ENCODE data around the gene NHLRC2.

Gene NHLRC2

DNA sequence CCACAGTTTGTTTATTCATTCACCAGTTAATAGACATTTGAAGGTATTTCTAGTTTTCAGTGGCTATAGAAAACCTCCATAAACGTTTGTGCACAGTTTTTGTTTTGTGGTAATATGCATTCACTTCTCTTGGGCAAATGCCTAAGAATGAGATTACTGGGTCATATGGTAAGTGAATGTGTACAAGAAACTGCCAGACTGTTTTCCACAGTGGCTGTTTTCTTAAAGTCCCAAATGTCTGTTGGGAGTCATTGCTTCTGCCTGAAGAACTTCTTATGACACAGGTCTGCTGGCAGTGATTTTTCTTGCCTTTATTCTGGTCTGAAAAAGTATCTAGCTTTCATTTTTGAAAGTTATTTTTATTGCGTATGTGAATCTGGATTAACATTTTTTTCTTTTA, 35.5 kb downstream of the NHLRC2 start:
- H2BK5ac ChIP-seq (ENCODE audit: low read depth, low read length, poor library complexity): no peak overlapping the region
- no peaks in the 10 kb centered on the region for H3K4me1 ChIP-seq (ENCODE audit: control insufficient read depth in 1 of 2, insufficient read depth in 2 of 2, low read length in 2 of 2)
- no peak overlapping the region for H3K4ac ChIP-seq (ENCODE audit: low read depth, low read length)
- H3K27ac ChIP-seq (ENCODE audit: low read depth, low read length): no peak overlapping the region
- H3K14ac ChIP-seq (ENCODE audit: low read length): no peak overlapping the region
- H3K9ac ChIP-seq (ENCODE audit: low read length): no peak overlapping the region
- H4K12ac ChIP-seq (ENCODE audit: low read depth, low read length): no peak overlapping the region
- H3K79me1 ChIP-seq (ENCODE audit: low read length): no peaks in the 10 kb centered on the region
- H2AK5ac ChIP-seq (ENCODE audit: low read length): no peak overlapping the region
- H4K8ac ChIP-seq (ENCODE audit: low read depth, low read length): no peak overlapping the region
- no peaks in the 10 kb centered on the region for H3K9me3 ChIP-seq (ENCODE audit: insufficient read depth, low read depth, low read length)
- no peak for DNase-seq
- no peak overlapping the region for H3K23ac ChIP-seq (ENCODE audit: low read length)
- H3K4me2 ChIP-seq (ENCODE audit: low read length): no peak overlapping the region
- peaks cover 0 to 4% of the 10 kb centered on the region in 2 experiments for H3K36me3 ChIP-seq (ENCODE audit: control insufficient read depth in 1 of 2, insufficient read depth in 2 of 2, low read length in 2 of 2)
- no CpG with 5 or more reads among the region's 2 CpGs for WGBS (ENCODE audit: extremely low coverage, insufficient coverage, insufficient read length)
- no peaks in the 10 kb centered on the region for H3K27me3 ChIP-seq (ENCODE audit: insufficient read depth, low read length)
- H4K91ac ChIP-seq (ENCODE audit: low read depth, low read length): no peak overlapping the region
- no peak overlapping the region for H2AFZ ChIP-seq (ENCODE audit: insufficient read depth, low read length, poor library complexity)
- H2BK120ac ChIP-seq (ENCODE audit: insufficient read depth, low read length, poor library complexity): no peak overlapping the region
- no peak overlapping the region for H3K18ac ChIP-seq (ENCODE audit: low read length)
- no peaks in the 10 kb centered on the region for H3K79me2 ChIP-seq (ENCODE audit: control insufficient read depth, insufficient read depth, low read length, poor library complexity)
- H2BK12ac ChIP-seq (ENCODE audit: low read length): no peak overlapping the region
- H3K4me3 ChIP-seq (ENCODE audit: low read depth, low read length): no peak overlapping the region

DNA sequence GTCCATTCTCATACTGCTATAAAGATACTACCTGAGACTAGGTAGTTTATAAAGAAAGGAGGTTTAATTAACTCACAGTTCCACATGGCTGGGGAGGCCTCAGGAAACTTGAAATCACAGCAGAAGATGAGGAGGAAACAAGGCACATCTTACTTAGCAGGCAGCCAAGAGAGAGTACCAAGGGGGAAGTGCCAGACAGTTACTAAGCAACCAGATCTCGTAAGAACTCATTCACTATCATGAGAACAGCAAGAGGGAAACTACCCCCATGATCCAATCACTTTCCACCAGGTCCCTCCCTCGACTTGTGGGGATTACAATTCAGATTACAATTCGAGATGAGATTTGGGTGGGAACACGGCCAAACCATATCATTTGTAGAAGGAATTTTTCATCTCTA, 36.3 kb downstream of the NHLRC2 start:
- H3K4ac ChIP-seq (ENCODE audit: low read depth, low read length): no peak overlapping the region
- H3K4me3 ChIP-seq (ENCODE audit: low read depth, low read length): no peak overlapping the region
- H3K23ac ChIP-seq (ENCODE audit: low read length): no peak overlapping the region
- H2BK120ac ChIP-seq (ENCODE audit: insufficient read depth, low read length, poor library complexity): no peak overlapping the region
- H3K9ac ChIP-seq (ENCODE audit: low read length): no peak overlapping the region
- no peak overlapping the region for H2AK5ac ChIP-seq (ENCODE audit: low read length)
- no peak overlapping the region for H3K27ac ChIP-seq (ENCODE audit: low read depth, low read length)
- no peak overlapping the region for H4K12ac ChIP-seq (ENCODE audit: low read depth, low read length)
- peaks cover 0 to 4% of the 10 kb centered on the region in 2 experiments for H3K36me3 ChIP-seq (ENCODE audit: control insufficient read depth in 1 of 2, insufficient read depth in 2 of 2, low read length in 2 of 2)
- no peaks in the 10 kb centered on the region for H3K79me1 ChIP-seq (ENCODE audit: low read length)
- H4K91ac ChIP-seq (ENCODE audit: low read depth, low read length): no peak overlapping the region
- H2BK5ac ChIP-seq (ENCODE audit: low read depth, low read length, poor library complexity): no peak overlapping the region
- H3K14ac ChIP-seq (ENCODE audit: low read length): no peak overlapping the region
- no CpG with 5 or more reads among the region's 4 CpGs for WGBS (ENCODE audit: extremely low coverage, insufficient coverage, insufficient read length)
- no peaks in the 10 kb centered on the region for H3K79me2 ChIP-seq (ENCODE audit: control insufficient read depth, insufficient read depth, low read length, poor library complexity)
- no peak overlapping the region for H3K18ac ChIP-seq (ENCODE audit: low read length)
- H3K4me1 ChIP-seq (ENCODE audit: control insufficient read depth in 1 of 2, insufficient read depth in 2 of 2, low read length in 2 of 2): no peaks in the 10 kb centered on the region
- H2BK12ac ChIP-seq (ENCODE audit: low read length): no peak overlapping the region
- no peaks in the 10 kb centered on the region for H3K27me3 ChIP-seq (ENCODE audit: insufficient read depth, low read length)
- no peaks in the 10 kb centered on the region for H3K9me3 ChIP-seq (ENCODE audit: insufficient read depth, low read depth, low read length)
- no peak overlapping the region for H2AFZ ChIP-seq (ENCODE audit: insufficient read depth, low read length, poor library complexity)
- H3K4me2 ChIP-seq (ENCODE audit: low read length): no peak overlapping the region
- no peak overlapping the region for H4K8ac ChIP-seq (ENCODE audit: low read depth, low read length)
- no peak for DNase-seq

DNA sequence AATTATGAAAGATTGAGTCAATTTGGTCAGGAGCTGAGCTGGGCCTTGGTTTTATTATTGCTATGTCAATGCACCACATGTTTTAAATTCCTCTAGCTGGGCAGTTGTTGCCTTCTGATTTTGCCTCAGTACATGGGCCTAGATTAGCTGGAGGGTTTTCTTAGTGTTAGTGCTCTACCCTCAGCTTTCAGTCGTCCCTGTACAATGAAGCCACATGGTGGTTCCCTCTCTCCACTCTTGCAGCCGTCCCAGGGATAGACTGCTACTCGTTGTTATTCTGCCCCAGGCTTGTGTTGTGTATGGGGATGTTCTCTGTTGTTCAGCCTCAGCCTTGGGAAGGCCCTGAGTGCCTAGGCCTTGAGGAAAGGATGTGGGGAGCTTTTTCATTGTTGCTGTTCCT, 37.0 kb downstream of the NHLRC2 start:
- Histone ChIP-seq H2BK120ac (ENCODE audit: insufficient read depth, low read length, poor library complexity) (no peak overlapping the region), H4K91ac (ENCODE audit: low read depth, low read length) (no peak overlapping the region), H3K9me3 (ENCODE audit: insufficient read depth, low read depth, low read length) (no peaks in the 10 kb centered on the region), H3K4me1 (ENCODE audit: control insufficient read depth in 1 of 2, insufficient read depth in 2 of 2, low read length in 2 of 2) (no peaks in the 10 kb centered on the region), H3K14ac (ENCODE audit: low read length) (no peak overlapping the region), H3K27me3 (ENCODE audit: insufficient read depth, low read length) (no peaks in the 10 kb centered on the region), H2AK5ac (ENCODE audit: low read length) (no peak overlapping the region), H3K27ac (ENCODE audit: low read depth, low read length) (no peak overlapping the region), H3K4me3 (ENCODE audit: low read depth, low read length) (no peak overlapping the region), H3K79me2 (ENCODE audit: control insufficient read depth, insufficient read depth, low read length, poor library complexity) (no peaks in the 10 kb centered on the region), H2BK5ac (ENCODE audit: low read depth, low read length, poor library complexity) (no peak overlapping the region), H3K9ac (ENCODE audit: low read length) (no peak overlapping the region), H4K8ac (ENCODE audit: low read depth, low read length) (no peak overlapping the region), H3K79me1 (ENCODE audit: low read length) (no peaks in the 10 kb centered on the region), H2BK12ac (ENCODE audit: low read length) (no peak overlapping the region), H4K12ac (ENCODE audit: low read depth, low read length) (no peak overlapping the region), H2AFZ (ENCODE audit: insufficient read depth, low read length, poor library complexity) (no peak overlapping the region), H3K4me2 (ENCODE audit: low read length) (no peak overlapping the region), H3K18ac (ENCODE audit: low read length) (no peak overlapping the region), H3K23ac (ENCODE audit: low read length) (no peak overlapping the region), H3K36me3 (ENCODE audit: control insufficient read depth in 1 of 2, insufficient read depth in 2 of 2, low read length in 2 of 2) (peaks cover 0 to 4% of the 10 kb centered on the region in 2 experiments), H3K4ac (ENCODE audit: low read depth, low read length) (no peak overlapping the region)
- WGBS (ENCODE audit: extremely low coverage, insufficient coverage, insufficient read length): no CpG with 5 or more reads among the region's 3 CpGs
- peak; percentile 2 to 25 for DNase-seq

DNA sequence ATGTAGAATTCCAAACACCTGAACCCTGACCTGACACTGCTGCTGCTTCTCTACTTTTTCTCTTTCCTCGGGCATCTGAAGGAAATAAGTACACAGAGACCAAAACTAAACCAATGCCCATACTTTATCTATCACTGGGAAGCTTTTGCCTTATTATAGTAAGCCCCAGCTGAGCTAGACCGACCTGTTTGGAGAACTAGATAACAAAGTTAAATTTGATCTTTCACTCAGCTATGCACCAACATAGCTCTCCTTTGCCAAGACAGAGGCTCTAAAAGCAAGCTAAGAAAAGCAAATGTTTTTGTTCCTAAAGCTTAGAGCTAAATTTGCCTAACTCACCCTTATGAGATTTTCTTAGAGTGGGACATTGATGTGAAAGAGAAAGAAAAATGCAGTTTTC, 39.1 kb downstream of the NHLRC2 start:
- Histone ChIP-seq H4K91ac (ENCODE audit: low read depth, low read length) (no peak overlapping the region), H3K79me1 (ENCODE audit: low read length) (no peaks in the 10 kb centered on the region), H3K27me3 (ENCODE audit: insufficient read depth, low read length) (no peaks in the 10 kb centered on the region), H2BK5ac (ENCODE audit: low read depth, low read length, poor library complexity) (no peak overlapping the region), H4K12ac (ENCODE audit: low read depth, low read length) (no peak overlapping the region), H3K18ac (ENCODE audit: low read length) (no peak overlapping the region), H2AK5ac (ENCODE audit: low read length) (no peak overlapping the region), H3K4me1 (ENCODE audit: control insufficient read depth in 1 of 2, insufficient read depth in 2 of 2, low read length in 2 of 2) (no peaks in the 10 kb centered on the region), H2BK120ac (ENCODE audit: insufficient read depth, low read length, poor library complexity) (no peak overlapping the region), H4K8ac (ENCODE audit: low read depth, low read length) (no peak overlapping the region), H3K23ac (ENCODE audit: low read length) (no peak overlapping the region), H3K79me2 (ENCODE audit: control insufficient read depth, insufficient read depth, low read length, poor library complexity) (no peaks in the 10 kb centered on the region), H3K36me3 (ENCODE audit: control insufficient read depth in 1 of 2, insufficient read depth in 2 of 2, low read length in 2 of 2) (peaks cover 2 to 3% of the 10 kb centered on the region in 2 experiments), H3K9ac (ENCODE audit: low read length) (no peak overlapping the region), H3K27ac (ENCODE audit: low read depth, low read length) (no peak overlapping the region), H3K4me3 (ENCODE audit: low read depth, low read length) (no peak overlapping the region), H2BK12ac (ENCODE audit: low read length) (no peak overlapping the region), H3K4ac (ENCODE audit: low read depth, low read length) (no peak overlapping the region), H2AFZ (ENCODE audit: insufficient read depth, low read length, poor library complexity) (no peak overlapping the region), H3K9me3 (ENCODE audit: insufficient read depth, low read depth, low read length) (no peaks in the 10 kb centered on the region), H3K4me2 (ENCODE audit: low read length) (no peak overlapping the region), H3K14ac (ENCODE audit: low read length) (no peak overlapping the region)
- peak in 1 of 2 donors; percentile 42 for DNase-seq
- no CpG with 5 or more reads among the region's 2 CpGs for WGBS (ENCODE audit: extremely low coverage, insufficient coverage, insufficient read length)

Data from trophoblast cell (in vitro differentiated cells and primary cell).